Inflammatory macrophage (primary cell): ENCODE results near the gene AK1.
A peak's percentile ranks its signal among the peaks of the same experiment; 100 is the strongest.

ENCODE experiments used
- DNase-seq, 2 donors: peaks; one replicate each; pipeline ENCODE4 v3.0.0-alpha.2; 2020 to 2022

Gene AK1

GRCh38 chr9:127908660-127908926 lies 31.1 kb upstream of the AK1 start:
- no peak for DNase-seq

DNA sequence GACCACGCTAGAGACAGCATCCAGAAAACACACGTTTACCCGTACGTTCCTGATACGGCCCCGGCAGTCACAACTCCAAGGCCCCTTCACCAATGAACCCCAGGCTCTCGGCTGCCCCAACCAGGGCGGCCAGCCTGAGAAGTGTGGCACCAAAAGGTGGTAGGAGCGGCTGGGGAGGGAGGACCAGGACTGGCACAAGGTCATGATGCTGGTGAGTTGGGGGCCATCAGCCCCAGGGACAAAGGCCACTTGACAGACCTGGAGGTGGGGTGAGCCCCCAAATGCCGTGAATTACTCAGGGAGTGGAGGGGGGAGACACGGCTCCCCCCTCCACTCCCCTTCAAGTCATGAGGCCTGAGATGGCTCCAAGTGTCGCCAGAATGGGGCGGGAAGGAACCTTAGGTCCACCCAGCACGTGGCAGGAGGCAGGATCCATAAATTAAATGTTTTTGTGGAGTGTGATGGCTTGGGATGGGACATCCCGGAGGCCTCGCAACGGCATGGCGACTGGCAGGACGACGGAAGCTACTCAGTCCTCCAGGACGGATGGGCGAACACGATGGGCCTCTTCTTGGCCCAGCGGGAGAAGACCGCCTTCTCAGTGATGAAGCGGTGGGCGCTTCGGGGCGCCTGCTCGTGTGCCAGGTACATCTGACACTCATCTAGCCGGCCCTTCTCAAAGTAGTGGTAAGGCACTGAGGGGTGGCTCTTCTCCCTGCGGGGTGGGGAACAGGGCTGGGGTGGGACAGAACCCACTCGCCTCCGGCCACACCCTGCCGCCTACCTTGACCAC lies 30.6 kb upstream of the AK1 start:
- no peak for DNase-seq

DNA sequence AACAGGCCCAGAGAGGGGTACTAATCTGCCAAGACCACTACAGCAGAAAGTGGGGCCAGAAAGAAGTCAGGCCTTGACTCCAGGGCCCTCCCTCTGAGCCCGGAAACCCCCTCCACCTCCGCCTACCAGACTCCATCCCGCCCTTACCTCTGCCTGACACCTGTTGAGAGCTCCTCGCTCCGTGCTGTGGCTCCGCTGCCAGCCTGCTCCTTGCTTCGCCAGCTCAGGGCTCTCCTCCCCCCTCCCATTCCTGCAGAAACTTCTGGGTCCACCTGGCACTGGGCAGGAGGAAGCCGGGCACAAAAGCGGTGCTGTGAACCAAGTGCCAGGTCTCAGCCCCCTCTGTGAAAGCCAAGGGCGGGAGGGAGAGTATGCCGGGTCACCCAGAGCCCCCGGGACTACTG lies 28.3 kb upstream of the AK1 start:
- no peak for DNase-seq

DNA sequence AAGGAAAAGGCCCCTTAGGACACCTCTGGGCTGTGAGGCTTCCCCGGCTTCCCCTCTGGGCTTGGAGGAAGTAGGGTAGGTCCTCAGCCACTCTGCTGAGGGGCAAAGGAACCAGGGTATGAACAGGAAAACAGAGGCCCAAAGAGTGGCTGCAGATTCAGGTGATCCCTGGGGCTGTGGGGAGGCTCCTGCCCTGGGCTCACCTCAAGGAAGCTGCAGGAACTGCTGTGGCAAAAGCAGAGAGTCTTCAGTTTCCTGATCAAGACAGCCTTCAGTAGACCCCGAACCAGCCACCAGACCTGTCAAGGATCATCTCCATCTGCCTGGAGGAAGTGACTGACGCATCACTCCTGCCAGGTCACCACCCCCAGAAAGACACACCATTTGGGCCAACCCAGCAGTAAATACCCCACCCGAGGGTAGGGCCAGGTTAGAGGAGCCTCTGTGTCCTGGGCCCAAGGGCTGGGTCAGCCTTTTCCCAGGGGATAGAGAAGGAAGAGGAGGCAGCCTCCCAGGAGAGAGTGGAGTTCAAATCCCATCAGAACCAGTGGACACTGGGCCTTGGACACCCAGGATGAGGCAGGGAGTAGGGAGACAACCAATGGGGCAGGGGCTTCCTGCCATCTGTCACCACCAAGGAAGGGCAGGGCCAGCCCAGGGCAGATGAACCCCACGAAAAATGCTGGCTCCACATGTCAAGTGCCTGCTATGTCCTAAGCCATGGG lies 27.7 kb upstream of the AK1 start:
- DNase-seq: peak in 1 of 2 donors; percentile 60

DNA sequence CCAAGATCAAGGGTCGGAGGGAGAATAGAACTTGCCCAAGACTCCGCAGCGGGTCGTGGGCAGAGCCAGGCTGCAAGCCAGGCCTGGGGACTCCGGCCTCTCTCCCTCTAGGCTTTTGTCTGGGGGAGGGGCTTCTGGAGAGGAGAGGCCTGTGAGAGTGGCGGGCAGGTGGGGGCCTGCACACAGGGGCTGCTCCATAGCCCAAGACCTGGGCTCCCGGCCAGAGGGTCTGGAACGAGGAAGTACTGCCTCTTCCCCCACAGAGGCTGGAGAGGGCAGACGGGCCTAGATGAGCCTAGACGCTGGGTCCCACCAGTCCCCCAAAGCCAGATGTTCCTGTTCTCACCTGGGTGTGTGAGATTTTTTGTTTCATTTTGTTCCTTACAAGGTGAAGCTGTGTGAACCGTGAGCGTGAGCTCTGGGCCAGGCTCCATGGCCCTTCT lies 27.1 kb upstream of the AK1 start:
- DNase-seq: peak in 1 of 2 donors; percentile 33

DNA sequence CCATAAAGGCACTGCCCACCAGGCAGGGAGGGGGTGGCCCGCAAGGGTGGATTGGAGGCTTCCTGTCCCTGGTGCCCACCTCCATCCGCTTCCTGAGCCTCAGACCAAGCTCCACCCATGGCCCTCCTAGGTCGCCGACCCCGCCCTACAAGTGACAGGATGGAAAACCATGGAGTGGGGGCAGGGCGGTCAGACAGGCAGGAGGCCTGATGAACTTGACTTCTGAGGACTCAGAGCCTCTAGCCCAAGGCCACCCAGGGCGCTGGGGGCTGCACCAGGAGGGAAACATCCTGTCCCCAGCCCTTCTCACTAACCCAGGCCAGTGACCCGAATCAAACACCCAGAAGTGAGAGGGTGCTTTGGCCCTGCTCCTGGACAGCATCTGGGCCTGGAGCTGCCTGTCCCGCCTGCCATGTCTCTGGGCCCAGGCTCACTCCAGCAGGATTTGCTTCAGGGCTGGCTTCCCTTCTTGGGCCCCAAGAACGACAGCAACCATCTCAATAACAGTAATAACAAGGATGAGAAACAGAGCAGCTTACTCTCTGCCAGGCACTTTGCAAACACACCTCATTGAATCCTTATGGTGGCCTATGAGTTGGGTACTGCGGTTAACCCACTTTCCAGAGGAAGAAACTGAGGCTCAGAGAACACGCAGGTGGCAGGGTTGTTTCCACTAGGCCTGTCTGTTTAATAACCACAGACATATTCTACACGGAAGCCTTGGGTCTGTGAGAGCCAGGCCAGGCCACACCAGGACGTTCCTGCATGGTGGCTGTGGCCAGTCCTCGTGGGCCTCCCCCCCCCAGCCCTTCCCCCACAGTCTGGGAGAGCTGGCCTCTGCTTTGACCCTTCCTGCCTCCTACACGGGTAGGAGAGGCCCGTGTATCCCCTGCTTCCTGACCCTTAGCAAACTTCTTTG lies 26.3 kb upstream of the AK1 start:
- peak; percentile 64 to 80 for DNase-seq

DNA sequence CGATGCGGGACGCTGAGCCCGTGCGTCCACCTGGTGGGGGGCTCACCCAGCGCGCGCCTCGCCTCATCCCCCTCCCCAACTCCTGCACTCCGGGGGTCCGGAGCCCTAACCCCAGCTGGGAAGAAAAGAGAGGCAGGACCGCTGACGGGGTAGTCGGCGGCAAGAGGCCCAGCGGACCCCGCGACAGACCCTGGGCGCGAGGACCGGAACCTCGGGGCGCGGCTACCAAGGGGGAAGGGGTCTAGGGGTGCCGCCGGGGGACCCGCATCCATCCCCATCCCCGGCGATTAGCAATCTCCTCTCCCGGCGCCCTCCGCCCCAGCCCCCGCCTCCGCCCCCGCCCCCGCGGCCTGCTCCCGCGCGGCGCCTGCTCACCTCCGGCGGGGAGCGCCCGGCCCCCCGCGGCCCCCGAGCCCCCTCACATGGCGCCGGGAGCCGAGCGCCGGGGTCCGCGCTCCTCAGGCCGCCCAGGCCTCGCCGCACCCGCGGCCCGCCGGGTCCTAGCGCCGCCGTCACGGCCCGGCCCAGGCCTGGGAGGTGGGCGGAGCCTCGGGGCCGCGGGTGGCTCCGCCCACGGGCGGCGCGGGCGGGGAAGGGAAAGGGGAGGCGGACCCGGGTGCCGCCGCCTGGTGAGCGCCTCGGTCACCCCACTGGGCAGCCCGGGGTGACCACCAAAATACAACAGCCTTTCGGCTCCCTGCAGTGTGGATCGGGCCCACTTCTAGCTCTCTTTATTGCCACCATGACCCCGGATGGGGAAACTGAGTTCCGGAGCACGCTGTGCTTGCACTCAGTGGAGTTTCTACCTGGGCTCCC lies 21.9 kb upstream of the AK1 start, which contains the start of gene ST6GALNAC6:
TSS of gene ST6GALNAC6 (minus strand) at position 476 of the 816 bp plus-strand sequence. CDS start 1,622 bp downstream, outside the sequence.
- peak; percentile 78 to 86 for DNase-seq

DNA sequence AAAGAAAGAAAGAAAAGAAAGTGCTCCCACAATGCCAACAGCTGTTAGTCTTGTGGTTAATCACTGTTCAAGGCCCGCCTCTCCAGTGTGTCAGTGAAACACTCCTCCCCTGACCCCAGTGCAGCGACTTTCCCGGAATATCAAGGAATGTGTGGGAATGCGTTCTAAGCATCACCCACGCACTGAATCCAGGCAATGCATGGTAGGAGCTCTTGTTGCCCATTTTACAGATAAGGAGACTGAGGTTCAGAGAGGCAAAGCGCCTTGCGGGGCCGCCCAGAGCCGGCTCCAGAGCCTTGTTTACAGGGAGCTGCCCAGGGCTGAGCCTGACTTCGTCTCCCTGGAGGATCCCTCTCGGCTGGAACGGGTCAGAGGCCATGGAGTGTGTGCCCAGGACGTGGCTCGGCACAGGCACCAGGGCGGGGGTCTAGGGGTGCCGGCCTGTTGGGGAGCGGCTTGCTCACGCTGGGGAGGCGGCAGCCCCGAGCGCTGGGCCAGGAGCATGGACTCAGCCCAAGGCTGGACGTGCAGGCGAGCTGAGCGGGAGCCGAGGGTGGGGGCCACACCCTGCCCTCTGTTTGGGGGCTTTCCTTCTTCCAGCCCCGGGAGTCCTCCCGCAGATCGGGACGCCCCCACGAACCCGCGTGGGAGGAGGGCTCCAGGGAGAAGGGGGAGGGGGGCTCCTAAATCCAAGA lies 21.1 kb upstream of the AK1 start:
- peak; percentile 22 to 52 for DNase-seq

DNA sequence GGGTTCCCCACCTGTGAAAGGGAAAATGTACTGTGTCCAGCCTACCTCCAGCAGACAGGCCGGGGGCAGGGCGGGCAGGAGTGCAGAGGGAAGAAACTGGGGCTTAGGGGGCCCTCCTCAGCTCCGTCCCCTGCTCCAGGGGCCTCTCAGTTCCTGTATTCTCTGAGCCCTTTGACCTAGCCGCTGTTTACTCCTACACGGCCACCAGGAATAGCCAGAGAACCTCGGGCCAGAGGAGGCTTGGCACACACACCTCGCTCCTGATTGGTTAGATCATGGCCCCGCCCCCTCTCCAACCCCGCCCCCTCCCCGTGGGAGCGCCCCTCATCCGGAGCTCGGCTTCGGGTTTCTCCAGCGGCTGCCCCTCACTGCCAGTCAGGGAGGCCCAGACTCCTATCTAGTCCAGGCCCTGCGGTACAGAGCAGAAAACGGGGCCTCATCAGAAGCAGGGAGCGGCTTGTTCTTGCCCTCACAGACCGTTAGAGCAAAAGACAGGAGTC lies 19.8 kb upstream of the AK1 start:
- peak; percentile 81 to 92 for DNase-seq

GRCh38 chr9:127896395-127897192 lies 19.1 kb upstream of the AK1 start:
- no peak for DNase-seq

- DNase-seq: no peak
Measured at GRCh38 chr9:127895811-127896210, 18.3 kb upstream of the AK1 start.

DNA sequence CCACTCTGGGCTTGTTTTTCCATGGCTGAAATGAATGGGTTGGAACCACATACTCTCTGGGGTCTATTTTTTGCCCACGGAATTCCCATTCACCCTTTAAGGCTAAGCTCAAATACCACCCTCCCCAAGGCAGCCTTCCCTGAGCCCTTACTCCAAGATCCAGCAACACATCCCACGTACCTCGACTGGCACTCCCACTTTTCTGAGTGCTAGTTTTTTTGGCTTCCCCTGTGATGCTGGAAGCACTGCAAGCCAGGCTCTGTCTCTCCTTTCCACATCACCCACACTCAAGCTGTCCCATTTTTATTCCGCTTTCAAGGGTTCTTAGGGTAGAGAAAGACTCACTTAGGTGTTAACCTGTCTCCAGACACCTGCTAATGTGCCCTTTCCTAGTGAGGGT lies 15.9 kb upstream of the AK1 start:
- DNase-seq: no peak

GRCh38 chr9:127892831-127893230 lies 15.4 kb upstream of the AK1 start:
- DNase-seq: no peak

DNA sequence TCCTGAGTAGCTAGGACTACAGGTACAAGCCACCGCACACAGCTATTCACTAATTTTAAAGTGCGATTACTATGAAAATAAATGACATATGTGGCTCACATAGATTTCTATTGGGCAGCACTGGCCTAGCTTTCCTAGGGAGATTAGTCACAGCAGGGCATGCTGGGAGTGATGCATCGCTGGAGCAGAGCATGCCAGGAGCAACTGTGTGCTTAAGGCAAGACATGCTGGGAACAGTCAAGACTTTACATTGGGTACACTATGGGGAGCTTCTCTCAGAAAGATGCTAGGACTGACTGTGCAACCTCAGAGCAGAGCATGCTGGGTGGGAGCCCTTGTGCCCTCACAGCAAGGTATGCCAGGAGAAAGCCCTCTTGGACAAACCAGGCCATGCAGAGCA lies 12.6 kb upstream of the AK1 start:
- DNase-seq: no peak

- no peak for DNase-seq
Measured at GRCh38 chr9:127887792-127888191, 10.3 kb upstream of the AK1 start.

DNA sequence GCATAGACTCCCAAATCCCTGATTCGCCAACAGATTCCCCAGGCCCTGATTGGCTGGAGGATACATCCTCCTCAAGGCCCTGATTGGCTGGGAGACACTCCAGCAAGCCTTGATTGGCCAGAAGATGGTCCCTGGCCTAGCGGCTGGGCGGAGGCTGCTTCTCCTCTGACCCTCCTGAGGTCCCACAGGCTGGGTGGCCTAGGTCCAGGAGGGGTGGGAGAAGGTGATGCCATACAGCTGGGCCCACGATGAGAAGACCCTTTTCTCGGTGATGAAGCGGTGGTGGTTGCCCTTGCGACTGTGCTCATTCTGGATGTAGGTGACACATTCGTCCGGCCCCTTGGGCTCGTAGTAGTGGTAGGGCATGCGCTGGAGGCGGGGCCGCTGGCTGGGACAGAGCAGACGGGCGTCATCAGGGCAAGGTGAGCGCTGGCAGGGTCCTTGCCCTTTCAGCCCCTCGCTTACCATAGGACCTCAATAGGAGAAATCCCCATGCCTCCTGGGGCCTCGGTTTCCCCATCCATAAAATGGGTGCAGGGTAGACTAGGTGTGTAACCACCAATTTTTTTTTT lies 9.0 kb upstream of the AK1 start:
- no peak for DNase-seq

- DNase-seq: no peak
Measured at GRCh38 chr9:127885508-127886281, 8.2 kb upstream of the AK1 start.

GRCh38 chr9:127884976-127885490 lies 7.6 kb upstream of the AK1 start:
- no peak for DNase-seq

DNA sequence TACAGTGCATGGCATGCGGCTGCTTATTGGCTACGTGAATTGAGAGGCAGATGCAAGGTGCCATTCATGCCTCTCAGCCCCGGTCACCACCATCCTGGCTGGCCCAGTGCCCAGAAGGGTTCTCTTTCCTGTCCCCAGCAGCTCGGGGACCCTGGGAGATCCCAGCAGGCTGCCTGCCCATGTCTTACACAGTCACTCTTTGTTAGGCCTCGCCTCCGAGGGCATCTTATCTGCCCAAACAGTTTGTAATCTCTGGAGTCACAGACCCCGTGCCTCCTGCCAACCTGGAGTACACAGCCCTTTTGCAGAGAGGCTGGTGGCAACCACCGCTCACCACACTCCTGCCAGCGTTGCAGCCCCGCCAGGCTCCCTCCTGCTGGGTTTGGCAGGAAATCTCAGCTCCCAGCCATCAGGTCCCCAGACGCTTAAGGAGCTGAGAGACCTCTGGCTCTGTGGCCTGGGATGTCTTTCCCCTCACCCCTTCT lies 7.0 kb upstream of the AK1 start:
- no peak for DNase-seq
